Measurements from ENCODE around the gene PDHX. TPM values are rescaled to one million over a fixed set of nuclear protein-coding genes. Genes with fewer than 3 reads are reported as not detected.

PDHX gene
- total RNA-seq, 1 experiment from 2014 or later = 85.4 TPM

GRCh38 chr11:35014346-35014745 lies 97.9 kb downstream of the PDHX start:
- Histone ChIP-seq H3K9me3 (no peaks in the 10 kb centered on the region), H3K27me3 (replicated peaks; ENCODE audit: control insufficient read depth, insufficient read depth, low read length) (no peaks in the 10 kb centered on the region), H3K36me3 (ENCODE audit: control insufficient read depth, insufficient read depth, low read length) (no peaks in the 10 kb centered on the region), H3K4me3 (ENCODE audit: low read depth, low read length) (no peak overlapping the region), H3K4me1 (peaks cover 23% of the 10 kb centered on the region)
- no peaks in the 10 kb centered on the region for H3K36me3 Mint-ChIP-seq (ENCODE audit: insufficient read depth, unreplicated experiment)
- intact Hi-C loops (cut with micrococcal nuclease; ENCODE audit: unreplicated experiment) = no loop called here
- CTCF ChIA-PET = no interaction called here
- H3K27me3 Mint-ChIP-seq (ENCODE audit: insufficient read depth, unreplicated experiment) = no peaks in the 10 kb centered on the region
- peaks cover 13% of the 10 kb centered on the region for H3K4me1 Mint-ChIP-seq (ENCODE audit: low read depth, unreplicated experiment)
- no peak overlapping the region for H3K27ac Mint-ChIP-seq (ENCODE audit: unreplicated experiment)
- no peak for TF ChIP-seq CTCF (IDR thresholded peaks at IDR 0.05; ENCODE audit: insufficient read depth in 1 of 2, low read depth in 1 of 2, low read length in 1 of 2, severe bottlenecking in 1 of 2, unreplicated experiment in 1 of 2)
- POLR2A ChIA-PET = no interaction called here
- H3K9me3 Mint-ChIP-seq (ENCODE audit: unreplicated experiment) = no peaks in the 10 kb centered on the region
- DNase-seq = no peak
- H3K4me3 Mint-ChIP-seq (ENCODE audit: unreplicated experiment) = no peak overlapping the region
- BruUV-seq (replicated peaks) = no TSS peak

GRCh38 chr11:35015621-35016387 lies 99.4 kb downstream of the PDHX start:
- ChIA-PET POLR2A (no interaction called here), CTCF (no interaction called here)
- Mint-ChIP-seq H3K9me3 (ENCODE audit: unreplicated experiment) (no peaks in the 10 kb centered on the region), H3K4me1 (ENCODE audit: low read depth, unreplicated experiment) (peaks cover 7% of the 10 kb centered on the region), H3K27me3 (ENCODE audit: insufficient read depth, unreplicated experiment) (no peaks in the 10 kb centered on the region), H3K4me3 (ENCODE audit: unreplicated experiment) (no peak overlapping the region), H3K27ac (ENCODE audit: unreplicated experiment) (no peak overlapping the region), H3K36me3 (ENCODE audit: insufficient read depth, unreplicated experiment) (no peaks in the 10 kb centered on the region)
- no peaks in the 10 kb centered on the region for H3K27me3 ChIP-seq (replicated peaks; ENCODE audit: control insufficient read depth, insufficient read depth, low read length)
- TF ChIP-seq CTCF (IDR thresholded peaks at IDR 0.05; ENCODE audit: insufficient read depth in 1 of 2, low read depth in 1 of 2, low read length in 1 of 2, severe bottlenecking in 1 of 2, unreplicated experiment in 1 of 2) = no peak
- H3K9me3 ChIP-seq = no peaks in the 10 kb centered on the region
- peaks cover 12% of the 10 kb centered on the region for H3K4me1 ChIP-seq
- BruUV-seq (replicated peaks) = no TSS peak
- H3K36me3 ChIP-seq (ENCODE audit: control insufficient read depth, insufficient read depth, low read length) = no peaks in the 10 kb centered on the region
- intact Hi-C loops (cut with micrococcal nuclease; ENCODE audit: unreplicated experiment) = no loop called here
- H3K4me3 ChIP-seq (ENCODE audit: low read depth, low read length) = no peak overlapping the region
- DNase-seq = no peak

- Mint-ChIP-seq H3K4me3 (ENCODE audit: unreplicated experiment) (no peak overlapping the region), H3K36me3 (ENCODE audit: insufficient read depth, unreplicated experiment) (no peaks in the 10 kb centered on the region), H3K4me1 (ENCODE audit: low read depth, unreplicated experiment) (peaks cover 7% of the 10 kb centered on the region), H3K27ac (ENCODE audit: unreplicated experiment) (no peak overlapping the region), H3K9me3 (ENCODE audit: unreplicated experiment) (peaks cover 9% of the 10 kb centered on the region), H3K27me3 (ENCODE audit: insufficient read depth, unreplicated experiment) (no peaks in the 10 kb centered on the region)
- ChIA-PET CTCF (no interaction called here), POLR2A (no interaction called here)
- DNase-seq = no peak
- Histone ChIP-seq H3K9me3 (no peaks in the 10 kb centered on the region), H3K4me1 (peaks cover 8% of the 10 kb centered on the region), H3K4me3 (ENCODE audit: low read depth, low read length) (no peak overlapping the region), H3K27me3 (replicated peaks; ENCODE audit: control insufficient read depth, insufficient read depth, low read length) (no peaks in the 10 kb centered on the region), H3K36me3 (ENCODE audit: control insufficient read depth, insufficient read depth, low read length) (no peaks in the 10 kb centered on the region)
- intact Hi-C loops (cut with micrococcal nuclease; ENCODE audit: unreplicated experiment) = no loop called here
- TF ChIP-seq CTCF (IDR thresholded peaks at IDR 0.05; ENCODE audit: insufficient read depth in 1 of 2, low read depth in 1 of 2, low read length in 1 of 2, severe bottlenecking in 1 of 2, unreplicated experiment in 1 of 2) = no peak
- no TSS peak for BruUV-seq (replicated peaks)
Measured at GRCh38 chr11:35016916-35017315, 100.5 kb downstream of the PDHX start.

All from Caco-2 (cell line).